ENCODE results near the gene D2HGDH. TPM values are rescaled to one million over a fixed set of nuclear protein-coding genes. Genes with fewer than 3 reads are reported as not detected.

The D2HGDH gene
- total and polyA plus RNA-seq, 10 of the 15 experiments (the other 5 are each of a cell fraction or from before 2014, with no cell fraction given) = 0.52 to 32.1 (median 11.0) TPM

DNA sequence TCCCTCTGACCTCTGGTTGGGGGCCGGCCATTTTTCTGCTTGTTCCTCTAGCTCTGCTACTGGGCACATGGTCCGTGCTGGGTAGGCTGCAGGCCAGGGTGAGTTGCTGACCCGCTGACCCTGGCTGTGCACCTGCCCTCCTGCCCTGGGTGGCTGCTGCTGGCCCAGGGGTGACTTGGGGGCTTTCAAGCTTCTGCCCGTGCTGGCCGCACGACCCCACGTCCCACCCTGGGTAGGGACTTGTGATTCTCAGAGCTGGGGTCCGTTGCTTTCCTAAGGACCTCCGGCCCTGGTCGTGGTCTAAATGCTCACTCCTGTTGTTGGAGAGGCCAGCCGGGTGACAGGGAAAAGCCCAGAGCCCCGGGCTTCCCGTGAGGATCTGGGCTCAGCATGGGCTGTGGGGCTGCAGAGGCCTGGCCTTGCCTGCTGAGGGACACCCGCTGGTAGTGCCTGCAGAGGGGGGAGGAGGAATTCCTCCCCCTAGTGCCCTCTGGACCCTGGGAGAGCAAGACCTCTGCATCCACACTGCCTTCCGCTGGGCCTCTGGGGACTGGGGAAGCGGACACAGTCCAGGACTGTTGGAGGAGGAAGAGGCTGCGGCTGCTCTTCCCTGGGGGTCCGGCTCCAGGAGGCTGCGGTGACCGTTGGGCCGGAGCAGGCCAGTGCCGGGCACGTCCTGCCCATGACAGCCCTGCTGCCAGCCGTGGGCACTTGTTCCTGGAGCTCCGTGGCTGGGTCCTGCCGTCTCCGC lies 35.9 kb downstream of the D2HGDH start (continued):
- no peak for TF ChIP-seq EP300 (IDR thresholded peaks at IDR 0.05; ENCODE audit: borderline replicate concordance in 1 of 2, control insufficient read depth in 1 of 2, low read depth in 2 of 2, low read length in 2 of 2)
- TF ChIP-seq, protein P1, sequence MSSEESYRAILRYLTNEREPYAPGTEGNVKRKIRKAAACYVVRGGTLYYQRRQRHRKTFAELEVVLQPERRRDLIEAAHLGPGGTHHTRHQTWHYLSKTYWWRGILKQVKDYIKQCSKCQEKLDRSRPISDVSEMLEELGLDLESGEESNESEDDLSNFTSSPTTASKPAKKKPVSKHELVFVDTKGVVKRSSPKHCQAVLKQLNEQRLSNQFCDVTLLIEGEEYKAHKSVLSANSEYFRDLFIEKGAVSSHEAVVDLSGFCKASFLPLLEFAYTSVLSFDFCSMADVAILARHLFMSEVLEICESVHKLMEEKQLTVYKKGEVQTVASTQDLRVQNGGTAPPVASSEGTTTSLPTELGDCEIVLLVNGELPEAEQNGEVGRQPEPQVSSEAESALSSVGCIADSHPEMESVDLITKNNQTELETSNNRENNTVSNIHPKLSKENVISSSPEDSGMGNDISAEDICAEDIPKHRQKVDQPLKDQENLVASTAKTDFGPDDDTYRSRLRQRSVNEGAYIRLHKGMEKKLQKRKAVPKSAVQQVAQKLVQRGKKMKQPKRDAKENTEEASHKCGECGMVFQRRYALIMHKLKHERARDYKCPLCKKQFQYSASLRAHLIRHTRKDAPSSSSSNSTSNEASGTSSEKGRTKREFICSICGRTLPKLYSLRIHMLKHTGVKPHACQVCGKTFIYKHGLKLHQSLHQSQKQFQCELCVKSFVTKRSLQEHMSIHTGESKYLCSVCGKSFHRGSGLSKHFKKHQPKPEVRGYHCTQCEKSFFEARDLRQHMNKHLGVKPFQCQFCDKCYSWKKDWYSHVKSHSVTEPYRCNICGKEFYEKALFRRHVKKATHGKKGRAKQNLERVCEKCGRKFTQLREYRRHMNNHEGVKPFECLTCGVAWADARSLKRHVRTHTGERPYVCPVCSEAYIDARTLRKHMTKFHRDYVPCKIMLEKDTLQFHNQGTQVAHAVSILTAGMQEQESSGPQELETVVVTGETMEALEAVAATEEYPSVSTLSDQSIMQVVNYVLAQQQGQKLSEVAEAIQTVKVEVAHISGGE (CRISPR knock-in tag; IDR thresholded peaks at IDR 0.05) = no peak
- TF ChIP-seq KDM1A (IDR thresholded peaks at IDR 0.05; ENCODE audit: borderline replicate concordance) = no peak
- no peak for TF ChIP-seq CBX5 (IDR thresholded peaks at IDR 0.05; ENCODE audit: low read depth)
- TF ChIP-seq CREM (IDR thresholded peaks at IDR 0.05; ENCODE audit: low read depth) = no peak
- no peak for TF ChIP-seq RELA (IDR thresholded peaks at IDR 0.05; ENCODE audit: borderline replicate concordance, partially characterized antibody)
- TF ChIP-seq EGR1 (IDR thresholded peaks at IDR 0.05; ENCODE audit: borderline replicate concordance in 1 of 2, low read depth in 2 of 2, low read length in 2 of 2) = no peak

DNA sequence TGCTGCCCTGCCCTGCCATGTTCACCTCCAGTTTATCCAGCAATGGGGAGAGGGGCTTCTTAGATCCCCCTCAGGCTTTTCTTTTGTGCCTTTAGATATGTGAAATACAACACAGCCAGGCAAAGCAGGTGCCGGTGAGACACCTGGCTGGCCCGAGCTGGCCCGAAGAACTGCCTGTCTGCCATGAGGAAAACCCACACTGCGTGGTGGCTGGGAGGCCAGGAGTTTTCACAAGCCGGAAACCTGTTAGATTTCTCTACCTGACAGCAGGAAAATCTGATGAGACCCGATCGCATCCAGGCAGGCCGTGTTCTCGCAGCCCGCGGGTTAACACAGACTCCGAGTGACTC lies 36.5 kb downstream of the D2HGDH start:
- 89% methylated on average over 12 of the region's 12 CpGs for WGBS (ENCODE audit: insufficient coverage, insufficient replicate concordance, low lambda C conversion rate, missing lambda C conversion rate)
- ChIA-PET SMC1A (ENCODE audit: uncharacterized antibody, unreplicated experiment) (no interaction called here), CTCF (interaction anchor here (1.4 kb wide), 1 partner anchor 108 kb away, joined by 5 read pairs; no protein-coding TSS in a partner anchor), RAD21 (ENCODE audit: unreplicated experiment) (no interaction called here), POLR2A (no interaction called here)
- in situ Hi-C loops (cut with MboI) = no loop called here
- Histone ChIP-seq H2AFZ (ENCODE audit: control insufficient read depth, low read depth, low read length) (no peak overlapping the region), H3K4me1 (ENCODE audit: control insufficient read depth, insufficient read depth, low read length) (peaks cover 15% of the 10 kb centered on the region), H3K27ac (ENCODE audit: control insufficient read depth, insufficient read depth) (no peak overlapping the region; the same call in 1 of the 2 replicates), H4K20me1 (ENCODE audit: control insufficient read depth, insufficient read depth) (no peaks in the 10 kb centered on the region), H3K4me2 (ENCODE audit: control insufficient read depth, insufficient read depth) (no peak overlapping the region), H3K9me3 (replicated peaks; ENCODE audit: control insufficient read depth, insufficient read depth, low read length) (no peaks in the 10 kb centered on the region), H3K27me3 (replicated peaks in 1 of 2; ENCODE audit: control insufficient read depth in 2 of 2, insufficient read depth in 2 of 2, low read length in 1 of 2) (no peaks in the 10 kb centered on the region), H3K9ac (ENCODE audit: control insufficient read depth, insufficient read depth, low read length) (no peak overlapping the region), H3K4me3 (no peak overlapping the region), H3K36me3 (ENCODE audit: control insufficient read depth in 2 of 2, insufficient read depth in 2 of 2, low read length in 1 of 2) (no peaks in the 10 kb centered on the region), H3K79me2 (ENCODE audit: control insufficient read depth, insufficient read depth, low read length) (no peaks in the 10 kb centered on the region)
- intact Hi-C loops (cut with micrococcal nuclease; ENCODE audit: unreplicated experiment) = no loop called here
- FAIRE-seq (no peak), DNase-seq (ENCODE audit: low read depth, low spot score) (no peak), ATAC-seq (no peak)
- no TSS peak for BruUV-seq (replicated peaks)
- TF ChIP-seq RB1 (IDR thresholded peaks at IDR 0.05; ENCODE audit: borderline replicate concordance) (no peak), STAT1 (conservative IDR thresholded peaks at IDR 0.05) (no peak), TCF3 (IDR thresholded peaks at IDR 0.05; ENCODE audit: borderline replicate concordance, insufficient read depth, low read depth, low read length) (no peak)
- TF ChIP-seq, protein P2, sequence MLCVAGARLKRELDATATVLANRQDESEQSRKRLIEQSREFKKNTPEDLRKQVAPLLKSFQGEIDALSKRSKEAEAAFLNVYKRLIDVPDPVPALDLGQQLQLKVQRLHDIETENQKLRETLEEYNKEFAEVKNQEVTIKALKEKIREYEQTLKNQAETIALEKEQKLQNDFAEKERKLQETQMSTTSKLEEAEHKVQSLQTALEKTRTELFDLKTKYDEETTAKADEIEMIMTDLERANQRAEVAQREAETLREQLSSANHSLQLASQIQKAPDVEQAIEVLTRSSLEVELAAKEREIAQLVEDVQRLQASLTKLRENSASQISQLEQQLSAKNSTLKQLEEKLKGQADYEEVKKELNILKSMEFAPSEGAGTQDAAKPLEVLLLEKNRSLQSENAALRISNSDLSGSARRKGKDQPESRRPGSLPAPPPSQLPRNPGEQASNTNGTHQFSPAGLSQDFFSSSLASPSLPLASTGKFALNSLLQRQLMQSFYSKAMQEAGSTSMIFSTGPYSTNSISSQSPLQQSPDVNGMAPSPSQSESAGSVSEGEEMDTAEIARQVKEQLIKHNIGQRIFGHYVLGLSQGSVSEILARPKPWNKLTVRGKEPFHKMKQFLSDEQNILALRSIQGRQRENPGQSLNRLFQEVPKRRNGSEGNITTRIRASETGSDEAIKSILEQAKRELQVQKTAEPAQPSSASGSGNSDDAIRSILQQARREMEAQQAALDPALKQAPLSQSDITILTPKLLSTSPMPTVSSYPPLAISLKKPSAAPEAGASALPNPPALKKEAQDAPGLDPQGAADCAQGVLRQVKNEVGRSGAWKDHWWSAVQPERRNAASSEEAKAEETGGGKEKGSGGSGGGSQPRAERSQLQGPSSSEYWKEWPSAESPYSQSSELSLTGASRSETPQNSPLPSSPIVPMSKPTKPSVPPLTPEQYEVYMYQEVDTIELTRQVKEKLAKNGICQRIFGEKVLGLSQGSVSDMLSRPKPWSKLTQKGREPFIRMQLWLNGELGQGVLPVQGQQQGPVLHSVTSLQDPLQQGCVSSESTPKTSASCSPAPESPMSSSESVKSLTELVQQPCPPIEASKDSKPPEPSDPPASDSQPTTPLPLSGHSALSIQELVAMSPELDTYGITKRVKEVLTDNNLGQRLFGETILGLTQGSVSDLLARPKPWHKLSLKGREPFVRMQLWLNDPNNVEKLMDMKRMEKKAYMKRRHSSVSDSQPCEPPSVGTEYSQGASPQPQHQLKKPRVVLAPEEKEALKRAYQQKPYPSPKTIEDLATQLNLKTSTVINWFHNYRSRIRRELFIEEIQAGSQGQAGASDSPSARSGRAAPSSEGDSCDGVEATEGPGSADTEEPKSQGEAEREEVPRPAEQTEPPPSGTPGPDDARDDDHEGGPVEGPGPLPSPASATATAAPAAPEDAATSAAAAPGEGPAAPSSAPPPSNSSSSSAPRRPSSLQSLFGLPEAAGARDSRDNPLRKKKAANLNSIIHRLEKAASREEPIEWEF (IDR thresholded peaks at IDR 0.05; ENCODE audit: insufficient replicate concordance, low read depth, low read length) = no peak
- TF ChIP-seq, protein P3, sequence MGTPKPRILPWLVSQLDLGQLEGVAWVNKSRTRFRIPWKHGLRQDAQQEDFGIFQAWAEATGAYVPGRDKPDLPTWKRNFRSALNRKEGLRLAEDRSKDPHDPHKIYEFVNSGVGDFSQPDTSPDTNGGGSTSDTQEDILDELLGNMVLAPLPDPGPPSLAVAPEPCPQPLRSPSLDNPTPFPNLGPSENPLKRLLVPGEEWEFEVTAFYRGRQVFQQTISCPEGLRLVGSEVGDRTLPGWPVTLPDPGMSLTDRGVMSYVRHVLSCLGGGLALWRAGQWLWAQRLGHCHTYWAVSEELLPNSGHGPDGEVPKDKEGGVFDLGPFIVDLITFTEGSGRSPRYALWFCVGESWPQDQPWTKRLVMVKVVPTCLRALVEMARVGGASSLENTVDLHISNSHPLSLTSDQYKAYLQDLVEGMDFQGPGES (IDR thresholded peaks at IDR 0.05) = no peak
